K562 (cell line): Measurements from ENCODE around the gene RGS7. TPM values are rescaled to one million over a fixed set of nuclear protein-coding genes. Genes with fewer than 3 reads are reported as not detected.

Experiments
- ATAC-seq: fragments of 200-7000 bp; cut with Tn5 transposase; 3 replicates; pipeline ENCODE4 v1.9.1; 2020; ENCODE audit warnings: moderate library complexity
- BruUV-seq: library from RNA; stranded (reverse); fragments of 400-500 nt; replicated peaks from 2 replicates; lab custom pipeline; 2021; lab: Mats Ljungman, UMichigan
- CTCF ChIA-PET: fragments of 300-600 bp; formaldehyde crosslinking; extraction: SDS; loops from one replicate; lab custom pipeline; 2021; ENCODE audit warnings: low intra/inter-chr PET ratio; lab: Yijun Ruan, JAX
- POLR2A ChIA-PET: fragments of 300-600, 350-650 bp; sonication (Branson Sonifier 250); formaldehyde crosslinking; extraction: SDS; loops from one replicate; lab custom pipeline; 2021; ENCODE audit warnings: antibody characterized with exemption, inconsistent platforms; lab: Yijun Ruan, JAX
- DNase-seq, 4 experiments: peaks; one replicate each; pipeline versions ENCODE4 v3.0.0 to v3.0.0-alpha.2; 2011 to 2018; ENCODE audit warnings: low spot score in 3 of 4, mixed read lengths in 3 of 4; ENCODE audit errors: extremely low read depth in 1 of 4
- FAIRE-seq: peaks from 2 replicates; lab custom pipeline; 2011; peaks lifted over from hg19 to GRCh38; lab: Jason Lieb, UNC
- H2AFZ ChIP-seq: 2 replicates; pipeline ENCODE4 v1.6.0; 2011; ENCODE audit warnings: low read depth, low read length, control low read depth, inconsistent platforms
- H3K27ac ChIP-seq: fragments of 200-600 bp; 3 replicates; pipeline ENCODE4 v1.8.0; 2011; ENCODE audit warnings: low read depth, mild to moderate bottlenecking, control low read depth, inconsistent platforms, low read length, moderate library complexity, mixed read lengths; ENCODE audit errors: extremely low read depth
- H3K27me3 ChIP-seq, 2 experiments: fragments of 300-600 bp in 1 of 2; 2 replicates in 1 of 2; 3 replicates in 1 of 2; pipeline versions ENCODE4 v1.6.0 to v1.8.0; 2011; ENCODE audit warnings: inconsistent platforms in 2 of 2, low read length in 2 of 2, mild to moderate bottlenecking in 1 of 2, mixed read lengths in 1 of 2, moderate library complexity in 1 of 2; ENCODE audit not compliant: control insufficient read depth in 2 of 2, insufficient read depth in 2 of 2
- H3K36me3 ChIP-seq: fragments of 300-600 bp; 3 replicates; pipeline ENCODE4 v1.8.0; 2011; ENCODE audit warnings: mild to moderate bottlenecking, low read length, inconsistent platforms; ENCODE audit not compliant: control insufficient read depth, insufficient read depth
- H3K4me1 ChIP-seq, 2 experiments: fragments of 200-600 bp in 1 of 2; replicated peaks in 1 of 2; 2 replicates in 1 of 2; 3 replicates in 1 of 2; pipeline versions ENCODE4 v1.5.1 to v1.8.0; 2011; ENCODE audit warnings: inconsistent platforms in 2 of 2, low read length in 2 of 2, mild to moderate bottlenecking in 1 of 2, mixed read lengths in 1 of 2, moderate library complexity in 1 of 2; ENCODE audit not compliant: control insufficient read depth in 2 of 2, insufficient read depth in 2 of 2
- H3K4me2 ChIP-seq: 2 replicates; pipeline ENCODE4 v1.6.1; 2011; ENCODE audit warnings: low read length, control low read depth, inconsistent platforms, mixed read lengths; ENCODE audit not compliant: insufficient read depth
- H3K4me3 ChIP-seq: fragments of 200-600 bp; sonication (generic), shearing (Covaris generic); 2 replicates; pipeline ENCODE4 v1.5.1; 2016; ENCODE audit warnings: control low read depth, inconsistent platforms
- H3K79me2 ChIP-seq: fragments of 200-600 bp; 3 replicates; pipeline ENCODE4 v1.8.0; 2011; ENCODE audit warnings: low read length, inconsistent platforms; ENCODE audit not compliant: control insufficient read depth, insufficient read depth
- H3K9ac ChIP-seq, 2 experiments: 2 replicates each; pipeline versions ENCODE4 v1.6.0 to v1.6.1; 2011; ENCODE audit warnings: low read depth in 2 of 2, low read length in 2 of 2, control low read depth in 1 of 2, inconsistent platforms in 1 of 2, mild to moderate bottlenecking in 1 of 2, mixed read lengths in 1 of 2; ENCODE audit not compliant: insufficient read depth in 1 of 2
- H3K9me1 ChIP-seq: one replicate; pipeline ENCODE4 v1.6.0; 2011; ENCODE audit warnings: inconsistent platforms, mild to moderate bottlenecking, low read length, moderate library complexity; ENCODE audit not compliant: control insufficient read depth, insufficient read depth
- H3K9me3 ChIP-seq: replicated peaks from 2 replicates; pipeline ENCODE4 v1.5.1; 2011; ENCODE audit warnings: low read depth, low read length, inconsistent platforms; ENCODE audit not compliant: control insufficient read depth, insufficient read depth
- H4K20me1 ChIP-seq: replicated peaks from 2 replicates; pipeline ENCODE4 v1.6.1; 2011; ENCODE audit warnings: low read length, inconsistent platforms, mixed read lengths; ENCODE audit not compliant: control insufficient read depth, insufficient read depth
- BRD9 ChIP-seq: fragments of 450-650 bp; IDR thresholded peaks from 2 replicates; pipeline ENCODE4 v1.6.1; 2018; ENCODE audit warnings: low read depth; ENCODE audit not compliant: partially characterized antibody
- ETV6 ChIP-seq, 3 experiments: fragments of 150-350 bp in 1 of 3; sonication (generic) in 1 of 3; formaldehyde crosslinking in 1 of 3; IDR thresholded peaks; 2 replicates each; pipeline versions ENCODE4 v1.6.1 to v1.8.0; 2014 to 2022; ENCODE audit warnings: borderline replicate concordance in 2 of 3, low read depth in 2 of 3, antibody characterized with exemption in 1 of 3, low read length in 1 of 3, mild to moderate bottlenecking in 1 of 3, missing genetic modification reagents in 1 of 3
- PURB ChIP-seq: sonication (generic); formaldehyde crosslinking; IDR thresholded peaks from 2 replicates; pipeline ENCODE4 v1.9.0; 2021; ENCODE audit warnings: low read depth, mild to moderate bottlenecking, missing genetic modification reagents
- VEZF1 ChIP-seq: fragments of 200-800 bp; sonication (Bioruptor generic); IDR thresholded peaks from 2 replicates; pipeline ENCODE4 v1.6.1; 2017; ENCODE audit warnings: missing genetic modification characterization, missing compliant biosample characterization
- ZNF695 ChIP-seq: fragments of 450-650 bp; formaldehyde crosslinking; IDR thresholded peaks from 2 replicates; pipeline ENCODE4 v1.4.0; 2020; ENCODE audit warnings: mild to moderate bottlenecking, moderate library complexity
- ZNF778 ChIP-seq: fragments of 450-650 bp; formaldehyde crosslinking; IDR thresholded peaks from 2 replicates; pipeline ENCODE4 v1.4.0; 2020; ENCODE audit warnings: mild to moderate bottlenecking, moderate library complexity
- ZSCAN29 ChIP-seq: fragments of 450-650 bp; IDR thresholded peaks from 2 replicates; pipeline ENCODE4 v1.6.1; 2017
- WGBS: fragments of 100-300 bp; shearing (Covaris generic); methylation state at CpG from one replicate; pipeline ENCODE4 v1.1.6; 2016; ENCODE audit warnings: low coverage, mixed read lengths; ENCODE audit not compliant: insufficient coverage; ENCODE audit errors: missing lambda C conversion rate; 5-methylcytosine and 5-hydroxymethylcytosine counted together
- in situ Hi-C: fragments of 300-500 bp; cut with MboI; formaldehyde crosslinking; loops from 4 replicates; pipeline ENCODE4 v1.15.0; 2018; ENCODE audit warnings: inconsistent platforms, mixed read lengths
- intact Hi-C: fragments of 100-400 bp; cut with micrococcal nuclease; formaldehyde crosslinking; loops from 2 replicates; pipeline ENCODE4 v1.14.2; 2022
- polyA plus RNA-seq, 8 experiments: library from polyadenylated mRNA; depleted of rRNA in 4 of 8; stranded (reverse) in 5 of 8; unstranded in 3 of 8; fragments of >200 nt; fragmentation: Nextera tagmentation in 2 of 8; fragmentation: Illumina TruSeq in 1 of 8; extraction: Ambion mirVana in 2 of 8; extraction: Trizol in 1 of 8; gene quantifications; 2 replicates each; pipeline versions ENCODE4 v1.2.1 to v1.2.3, GENCODE V29; 2011 to 2014; ENCODE audit warnings: inconsistent platforms in 1 of 8, missing spikeins in 1 of 8
- total RNA-seq, 7 experiments: library from RNA; depleted of rRNA in 6 of 7; stranded (reverse); fragments of >200 nt in 6 of 7; fragmentation: Illumina TruSeq in 2 of 7; extraction: Trizol in 2 of 7; gene quantifications; 2 replicates each; pipeline versions ENCODE4 v1.2.1 to v1.2.3, GENCODE V29; 2011 to 2021; ENCODE audit warnings: low replicate concordance in 1 of 7

Gene RGS7
- total and polyA plus RNA-seq, 9 of the 15 experiments (the other 6 are each of a cell fraction or from before 2014, with no cell fraction given), result not detected

- H3K4me2 ChIP-seq, result no peak overlapping the region
- no peak for ATAC-seq
- TF ChIP-seq VEZF1 (CRISPR knock-in tag) (no peak), ZNF695 (CRISPR knock-in tag) (no peak), PURB (CRISPR knock-in tag) (no peak), ZSCAN29 (no peak), ETV6 (IDR thresholded peaks at IDR 0.05; ENCODE audit: borderline replicate concordance in 1 of 2, low read depth in 2 of 2, low read length in 1 of 2) (no peak), ETV6 (CRISPR knock-in tag; IDR thresholded peaks at IDR 0.05; ENCODE audit: borderline replicate concordance) (no peak), BRD9 (no peak), ZNF778 (CRISPR knock-in tag) (no peak)
- no peaks in the 10 kb centered on the region for H3K9me3 ChIP-seq
- ChIA-PET POLR2A (no interaction called here), CTCF (no interaction called here)
- no peaks in the 10 kb centered on the region for H3K36me3 ChIP-seq
- no peaks in the 10 kb centered on the region for H3K27me3 ChIP-seq
- no TSS peak for BruUV-seq
- intact Hi-C loops (no loop called here), in situ Hi-C loops (no loop called here)
- no peaks in the 10 kb centered on the region for H3K4me1 ChIP-seq
- H3K79me2 ChIP-seq, result no peaks in the 10 kb centered on the region
- no peaks in the 10 kb centered on the region for H4K20me1 ChIP-seq
- 6% methylated on average over 3 of the region's 3 CpGs for WGBS
- H3K9me1 ChIP-seq, result no peaks in the 10 kb centered on the region
- no peak overlapping the region for H3K27ac ChIP-seq
- H3K9ac ChIP-seq, result no peak overlapping the region
- no peak overlapping the region for H3K4me3 ChIP-seq
- no peak for FAIRE-seq
- H2AFZ ChIP-seq, result no peak overlapping the region
- DNase-seq, result no peak
These were observed 536.2 kb downstream of the RGS7 start for GRCh38 chr1:240820816-240821215.
